8988T (cell line): Measurements from ENCODE around the gene KRT24.
"Not testable (repeated sequence)": the region's sequence is repeated elsewhere in the genome, so short reads cannot be mapped to it uniquely, and the experiment has no call there.

Experiments
- DNase-seq: peaks from one replicate; pipeline ENCODE4 v3.0.0; 2011

Gene KRT24

DNA sequence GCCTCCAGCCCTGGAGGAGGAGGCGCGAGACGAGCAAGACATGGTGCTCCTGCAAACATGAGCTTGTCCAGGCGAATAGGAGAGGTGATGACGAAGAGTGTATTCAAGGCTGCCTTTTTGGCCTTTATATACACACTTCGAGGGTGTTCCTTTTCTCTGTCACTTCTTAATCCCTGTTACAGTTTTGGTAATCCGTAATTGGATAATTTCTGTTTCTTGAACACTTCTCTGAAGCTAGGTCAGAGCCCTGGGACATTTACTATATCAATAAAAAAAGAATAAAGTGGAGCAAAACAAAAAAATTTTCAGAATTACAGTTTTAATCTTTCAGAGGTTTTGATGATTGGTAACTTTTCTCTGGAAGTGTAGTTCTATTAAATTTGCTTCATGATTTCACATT is at the start of gene KRT24:
Gene KRT24 (minus strand): TSS at position 101 of the 400 bp plus-strand sequence. CDS start 59 bp downstream, at position 42.
- DNase-seq: no peak

DNA sequence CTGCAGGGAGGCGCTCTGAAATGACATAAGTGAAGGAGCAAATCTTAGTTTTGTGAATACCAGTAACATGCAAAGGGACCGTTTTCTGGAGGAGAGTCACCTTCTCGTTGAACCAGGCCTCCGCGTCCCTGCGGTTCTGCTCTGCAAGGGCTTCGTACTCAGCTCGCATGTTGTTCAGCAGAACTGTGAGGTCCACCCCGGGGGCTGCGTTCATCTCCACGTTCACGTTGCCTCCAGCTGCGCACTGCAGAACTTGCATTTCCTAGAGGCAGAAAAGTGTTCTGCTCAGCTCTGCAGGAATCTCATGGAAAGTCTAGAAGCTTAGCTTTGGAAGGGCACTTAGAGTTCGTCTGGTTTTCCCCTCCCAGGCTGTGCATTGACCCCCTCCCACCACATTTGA is 47.5 kb upstream of the KRT24 start:
- DNase-seq: no peak

DNA sequence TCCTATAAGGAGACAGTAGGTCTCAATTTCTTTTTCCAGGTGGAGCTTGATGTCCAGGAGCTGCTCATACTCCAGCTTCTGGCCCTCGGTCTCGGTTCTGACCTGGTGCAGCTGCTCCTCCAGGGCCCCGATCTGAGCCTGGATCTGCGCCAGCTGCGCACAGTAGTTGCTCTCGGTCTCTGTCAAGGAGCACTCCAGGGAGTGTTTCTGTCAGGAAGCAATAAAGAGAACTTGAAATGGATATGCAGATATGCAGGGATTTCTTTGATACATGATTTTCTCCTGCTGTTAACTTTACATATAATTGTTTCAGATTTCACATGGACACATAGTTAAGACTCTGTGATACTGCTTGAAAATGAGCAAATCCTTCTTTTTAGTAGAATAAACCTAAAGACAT is 46.8 kb upstream of the KRT24 start:
- no peak for DNase-seq

DNA sequence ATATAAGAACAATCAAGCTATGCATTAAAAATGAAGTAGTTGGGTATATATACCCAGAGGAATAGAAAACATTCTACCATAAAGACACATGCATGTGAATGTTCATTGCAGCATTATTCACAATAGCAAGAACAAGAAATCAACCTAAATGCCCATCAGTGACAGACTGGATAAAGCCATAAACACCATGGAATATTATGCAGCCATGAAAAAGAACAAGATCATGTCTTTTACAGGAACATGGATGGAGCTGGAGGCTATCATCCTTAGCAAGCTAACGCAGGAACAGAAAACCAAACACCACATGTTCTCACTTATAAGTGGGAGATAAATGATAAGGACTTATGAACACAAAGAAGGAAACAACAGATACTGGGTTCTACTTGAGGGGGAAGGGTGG is 45.1 kb upstream of the KRT24 start:
- DNase-seq: not testable (repeated sequence)

DNA sequence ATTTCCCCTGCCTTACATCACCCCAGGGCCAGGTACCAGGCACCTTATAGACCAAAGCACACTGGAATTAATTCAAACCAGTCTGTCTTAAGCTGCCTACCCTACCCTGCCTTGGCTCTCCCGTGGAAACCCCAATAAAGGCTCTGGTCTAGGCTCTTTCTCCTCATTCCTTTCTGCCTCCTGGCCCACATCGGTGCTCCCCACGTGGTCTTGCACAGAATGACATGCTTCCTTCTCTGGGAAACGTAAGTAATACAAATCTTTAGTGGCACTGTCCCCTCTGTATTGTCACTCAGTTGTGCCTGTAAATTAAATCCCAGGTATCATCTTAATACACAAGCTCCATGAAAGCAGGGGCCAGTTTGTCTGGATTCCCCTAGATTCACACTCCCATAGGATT is 35.0 kb upstream of the KRT24 start:
- no peak for DNase-seq

DNA sequence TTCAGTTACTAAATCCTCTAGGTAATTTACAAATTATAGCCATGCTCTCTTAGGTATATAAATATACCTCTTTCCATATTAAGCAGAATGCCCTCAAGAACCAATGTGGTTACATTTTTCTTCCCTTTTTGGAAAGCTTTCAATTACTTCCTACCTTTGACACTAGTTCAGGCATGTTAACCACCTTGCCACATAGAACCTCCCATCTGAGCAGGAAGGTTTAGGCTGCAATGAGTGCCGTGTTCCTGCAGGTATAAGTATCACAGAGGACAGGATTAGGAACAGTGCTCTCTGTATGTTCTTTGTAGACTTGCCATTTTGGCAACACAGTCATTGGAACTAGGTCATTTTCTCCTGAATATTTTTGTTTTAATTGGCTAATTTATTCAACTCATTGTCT is 31.5 kb upstream of the KRT24 start:
- DNase-seq: no peak

DNA sequence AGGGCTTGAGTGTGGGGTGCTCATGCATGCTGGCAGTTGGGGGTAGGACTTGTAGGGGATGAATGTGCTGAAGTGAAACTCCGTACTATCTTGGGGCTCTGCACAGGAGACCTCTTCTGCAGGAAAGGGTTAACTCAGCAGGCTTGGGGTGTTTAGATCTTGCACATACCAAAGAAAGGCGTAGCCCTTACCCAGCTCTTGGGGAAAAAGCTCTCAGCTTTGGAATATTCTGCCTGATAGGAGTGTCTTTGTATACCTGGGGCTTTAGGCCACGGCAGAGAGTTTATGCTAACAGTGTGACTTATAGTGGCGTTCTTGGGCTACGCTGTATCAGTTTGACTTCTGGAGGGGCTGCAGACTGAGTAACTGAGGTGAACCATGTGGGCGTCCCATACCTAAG is 30.5 kb upstream of the KRT24 start:
- DNase-seq: no peak

DNA sequence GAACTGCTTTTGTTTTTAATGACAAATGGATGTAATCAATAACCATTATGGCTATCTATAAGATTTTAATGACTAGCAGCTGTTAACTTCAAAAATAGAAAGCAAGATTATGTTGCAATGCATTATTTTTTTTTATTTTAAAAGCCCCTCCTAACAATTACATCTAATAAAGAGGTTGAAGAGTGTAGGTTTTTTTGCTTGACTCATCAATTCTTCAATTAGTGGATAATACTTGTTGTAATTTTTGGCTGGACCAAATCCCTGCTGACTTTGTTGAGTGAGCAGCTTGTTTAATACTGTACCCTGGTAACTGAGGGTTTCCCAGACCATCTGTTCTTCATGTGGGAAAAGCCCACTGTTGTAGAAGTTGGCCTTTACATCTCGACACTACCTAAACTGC is 27.4 kb upstream of the KRT24 start:
- no peak for DNase-seq

DNA sequence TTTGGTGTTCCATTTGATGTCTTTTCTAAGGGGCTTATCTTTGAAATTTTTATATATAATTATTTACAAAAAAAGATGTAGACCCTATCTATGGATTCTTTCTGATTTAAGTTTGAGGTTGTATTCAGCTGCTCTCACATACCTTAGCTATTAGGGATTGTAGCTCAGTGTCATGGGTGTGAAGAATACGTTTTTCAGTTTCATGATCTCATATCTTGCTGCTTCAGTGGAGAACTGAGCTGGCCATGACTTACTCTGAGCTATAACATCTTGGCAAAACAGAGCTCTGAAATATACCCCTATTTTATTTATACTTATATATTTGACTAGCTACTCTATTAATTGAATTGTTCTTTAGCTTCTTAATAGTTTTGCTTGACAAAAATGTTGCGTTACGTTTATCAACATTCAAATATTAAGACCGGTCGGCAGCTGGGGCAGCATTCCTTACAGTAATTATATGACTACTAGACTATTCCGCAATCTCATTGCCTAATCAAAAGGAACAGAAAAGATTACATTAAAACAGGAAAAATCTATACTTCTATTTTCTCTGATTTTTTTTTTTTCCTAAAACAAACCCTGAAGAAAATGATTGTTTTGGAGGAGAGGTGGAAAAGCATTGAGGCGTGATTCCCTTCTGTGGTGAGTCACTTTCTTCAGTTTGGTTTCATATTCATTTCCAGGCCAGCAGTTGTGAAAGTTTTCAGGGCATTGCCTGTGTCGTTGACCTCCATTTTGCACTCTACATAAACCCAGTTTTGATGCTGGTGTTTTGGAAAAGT is 24.1 kb upstream of the KRT24 start:
- no peak for DNase-seq

DNA sequence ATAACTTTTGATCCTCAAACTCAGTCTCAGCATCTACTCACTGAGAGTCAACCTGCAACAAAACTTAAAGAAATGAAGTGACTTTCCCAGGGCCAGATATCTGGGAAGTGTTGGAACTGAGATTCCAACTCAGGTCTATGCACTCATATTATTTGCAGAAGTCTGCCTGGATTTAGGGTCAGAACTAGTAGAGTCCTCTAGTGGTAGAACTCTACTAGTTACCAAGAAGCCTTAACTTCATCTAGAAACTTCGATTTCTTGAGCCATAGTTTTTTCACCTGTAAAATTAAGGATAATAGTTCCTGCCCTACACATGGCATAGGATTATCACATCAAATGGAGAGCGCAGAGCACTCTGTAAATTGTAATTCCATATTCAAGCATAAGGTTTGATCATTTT is 23.4 kb upstream of the KRT24 start:
- no peak for DNase-seq

DNA sequence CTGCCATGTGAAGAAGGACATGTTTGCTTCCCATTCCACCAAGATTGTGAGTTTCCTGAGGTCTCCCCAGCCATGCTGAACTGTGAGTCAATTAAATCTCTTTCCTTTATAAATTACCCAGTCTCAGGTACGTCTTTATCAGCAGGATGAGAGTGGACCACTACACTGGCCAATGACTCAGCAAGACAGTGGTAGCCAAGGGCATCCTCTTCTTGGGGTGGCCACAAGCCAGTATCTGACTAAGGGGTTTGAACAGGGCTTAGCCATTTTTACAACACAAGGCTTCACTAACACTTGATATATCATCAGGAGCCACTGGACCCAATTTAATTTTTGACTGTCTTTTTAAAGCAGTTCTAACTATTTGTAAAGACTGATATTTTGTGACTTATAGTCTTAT is 21.1 kb upstream of the KRT24 start:
- DNase-seq: no peak

DNA sequence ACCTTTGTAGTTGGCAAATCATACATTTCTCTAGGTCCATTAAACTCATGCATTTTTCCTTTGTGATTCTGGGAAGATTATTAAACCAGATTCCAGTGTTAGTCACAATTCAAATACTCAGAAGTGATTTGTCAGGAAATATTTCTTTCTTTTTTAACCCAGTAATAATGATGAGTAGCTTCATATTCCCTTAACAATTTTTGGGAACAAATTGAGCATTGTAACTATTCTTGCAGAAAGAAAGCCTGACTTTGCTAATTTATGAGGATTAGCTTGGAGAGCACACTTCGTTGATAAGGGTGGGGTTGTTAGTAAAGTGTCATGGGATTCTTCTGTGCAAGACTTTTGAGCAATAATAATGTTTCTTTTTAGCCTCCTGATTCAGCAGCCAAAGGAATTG is 18.7 kb upstream of the KRT24 start:
- DNase-seq: no peak

DNA sequence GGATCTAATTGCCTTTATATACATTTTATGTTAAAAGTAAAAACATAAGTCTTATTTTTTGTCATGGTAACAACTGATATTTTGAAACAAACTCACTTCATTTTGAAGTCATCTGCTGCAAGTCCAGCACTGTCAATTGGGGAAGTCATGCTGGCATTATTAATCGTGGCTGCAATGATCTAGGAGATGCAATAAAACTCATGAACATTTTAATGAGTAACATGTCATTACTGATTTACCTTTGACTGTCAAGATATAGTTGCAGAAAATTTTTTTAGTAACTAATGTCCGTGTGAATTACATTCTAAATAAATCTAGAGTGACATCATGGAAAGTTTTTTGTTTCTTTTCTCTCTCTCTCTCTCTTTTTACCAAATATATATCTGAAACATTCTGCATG is 17.3 kb upstream of the KRT24 start:
- DNase-seq: no peak

DNA sequence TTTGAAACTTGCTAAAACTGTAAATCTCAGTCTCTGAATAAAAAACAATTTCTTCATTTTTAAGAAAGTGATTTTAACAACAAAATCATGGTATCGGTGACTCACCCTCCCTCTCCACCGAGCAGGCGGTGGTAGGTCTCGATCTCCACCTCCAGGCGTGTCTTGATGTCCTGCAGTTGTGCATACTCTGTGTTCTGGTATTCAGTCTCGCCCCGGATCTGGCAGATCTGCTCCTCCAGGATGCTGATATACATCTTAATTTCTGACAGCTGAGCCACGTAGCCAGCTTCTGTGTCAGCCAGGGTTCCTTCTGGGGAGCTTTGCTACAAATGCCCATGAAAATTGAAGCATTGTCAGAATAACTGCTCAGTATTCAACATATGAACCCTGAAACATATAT is 15.4 kb upstream of the KRT24 start:
- no peak for DNase-seq

DNA sequence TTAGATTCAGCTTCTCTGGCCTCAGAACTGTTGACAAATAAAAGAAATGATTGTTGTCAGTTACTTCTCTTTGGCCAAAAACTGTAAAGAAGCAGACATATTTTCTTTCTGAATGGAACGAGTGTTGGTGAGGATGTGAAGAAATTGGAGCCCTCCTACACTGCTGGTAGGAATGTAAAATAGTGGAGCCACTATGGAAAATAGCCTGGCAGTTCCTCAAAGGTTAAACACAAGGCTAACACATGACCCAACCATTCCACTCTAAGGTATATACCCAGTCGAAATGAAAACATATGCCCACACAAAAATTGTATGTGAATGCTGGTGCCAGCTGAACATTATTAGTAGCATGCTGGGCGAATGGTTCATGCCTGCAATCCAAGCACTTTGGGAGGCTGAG is 14.2 kb upstream of the KRT24 start:
- no peak for DNase-seq

DNA sequence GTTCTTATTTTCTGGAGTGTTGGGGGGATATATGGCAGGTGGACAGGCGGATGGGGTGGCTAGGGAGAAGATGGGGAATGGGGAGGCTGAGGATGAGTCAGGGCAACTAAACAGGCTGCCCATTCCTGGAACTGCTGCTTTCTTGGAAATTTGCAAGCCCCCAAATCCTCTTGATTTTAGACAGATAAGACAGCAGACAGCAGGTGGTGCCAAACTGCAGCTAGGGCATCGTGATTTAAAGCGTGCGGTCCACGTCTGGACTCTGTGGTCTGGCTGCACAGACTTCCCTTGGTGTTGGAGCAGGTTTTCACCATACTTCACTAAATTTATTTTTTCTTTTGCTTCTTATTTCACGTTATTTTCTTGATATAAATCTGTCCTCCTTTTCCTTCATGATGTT is 10.9 kb upstream of the KRT24 start:
- no peak for DNase-seq

DNA sequence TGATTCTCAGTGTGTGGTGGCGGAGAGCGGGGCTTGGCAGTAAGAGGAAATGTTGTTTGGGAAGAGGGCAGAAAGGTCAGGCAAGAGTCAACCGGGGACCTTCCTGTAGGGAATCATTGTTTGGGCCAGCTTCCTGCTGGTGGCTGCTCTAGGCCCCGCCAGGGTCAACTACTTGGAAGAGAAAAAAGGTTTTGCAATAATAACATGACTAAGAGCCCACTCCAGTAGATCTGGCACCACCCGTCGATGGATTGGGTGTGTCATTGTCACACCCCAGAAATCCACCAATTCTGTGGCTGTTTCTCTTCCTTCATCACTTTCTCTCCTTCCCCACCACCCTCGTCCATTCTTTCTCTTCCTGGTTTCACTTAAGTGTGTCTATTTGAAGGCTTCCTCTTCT is 4.2 kb upstream of the KRT24 start:
- DNase-seq: no peak

DNA sequence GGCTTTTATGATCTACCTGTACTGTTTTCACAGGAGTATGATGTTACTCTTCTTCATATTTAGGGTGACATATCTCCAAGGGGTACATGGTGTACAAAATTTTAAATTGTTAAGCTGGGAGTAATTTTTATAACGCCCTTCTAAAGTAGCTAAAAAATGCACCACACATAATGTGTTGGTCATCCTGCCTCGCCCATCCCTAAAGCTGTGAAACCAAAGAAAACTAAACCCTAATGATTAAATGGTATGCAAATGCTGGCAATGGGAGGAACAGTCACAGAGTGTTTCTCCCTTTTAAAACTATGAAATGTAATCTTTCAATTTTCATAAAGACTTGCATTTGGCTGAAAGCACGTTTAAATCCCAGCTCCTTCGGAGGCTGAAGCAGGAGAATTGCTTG is 2.0 kb upstream of the KRT24 start:
- no peak for DNase-seq

DNA sequence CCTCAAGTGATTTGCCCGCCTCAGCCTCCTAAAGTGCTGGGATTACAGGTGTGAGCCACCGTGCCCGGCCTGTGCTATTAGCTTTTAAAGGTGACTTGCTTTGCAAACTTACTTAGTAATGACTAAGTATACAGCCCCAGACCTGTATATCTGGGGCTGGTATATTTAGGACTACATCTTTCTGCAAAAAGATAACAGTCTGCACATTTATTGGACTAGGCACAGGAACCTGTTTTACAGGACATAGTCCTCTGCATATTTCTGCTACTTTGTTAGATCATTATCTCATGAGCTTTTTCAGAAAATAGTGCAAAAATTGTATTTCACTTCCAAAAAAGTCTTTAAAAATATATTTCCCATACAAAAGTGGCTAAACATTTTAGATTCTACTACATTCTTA is 1.3 kb downstream of the KRT24 start:
- no peak for DNase-seq

DNA sequence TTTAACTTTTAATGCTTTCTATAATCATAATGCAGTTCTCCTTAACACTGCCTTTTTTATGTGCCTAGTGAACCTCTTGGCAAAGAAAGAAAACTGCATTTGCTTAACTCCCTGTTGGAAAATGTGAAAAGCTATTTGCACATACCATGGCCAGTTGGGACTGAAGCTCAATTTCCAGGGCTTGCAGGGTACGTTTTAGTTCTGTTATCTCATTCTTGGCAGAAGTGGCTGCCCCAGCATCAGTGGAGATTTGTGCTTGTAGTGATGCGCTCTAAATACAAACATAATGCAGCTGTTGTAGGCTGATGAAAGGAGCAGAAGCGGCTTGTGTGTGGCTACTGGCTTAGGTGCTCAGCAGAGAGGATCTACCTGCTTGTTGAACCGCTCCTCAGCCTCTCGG is 3.7 kb downstream of the KRT24 start:
- DNase-seq: no peak

DNA sequence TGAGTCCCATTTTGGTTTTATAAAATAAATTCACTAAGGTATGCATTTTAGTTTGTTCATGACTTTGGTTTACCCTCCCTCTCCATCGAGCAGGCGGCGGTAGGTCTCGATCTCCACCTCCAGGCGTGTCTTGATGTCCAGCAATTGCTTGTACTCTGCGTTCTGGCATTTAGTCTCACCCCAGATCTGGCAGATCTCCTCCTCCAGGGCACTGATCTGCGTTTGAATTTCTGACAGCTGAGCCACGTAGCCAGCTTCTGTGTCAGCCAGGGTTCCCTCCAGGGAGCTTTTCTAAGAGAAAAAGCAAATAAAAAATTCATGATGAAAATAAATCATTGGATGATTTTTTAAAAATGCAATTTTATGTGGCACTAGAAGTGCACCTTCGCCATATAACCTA is 4.2 kb downstream of the KRT24 start:
- DNase-seq: no peak

DNA sequence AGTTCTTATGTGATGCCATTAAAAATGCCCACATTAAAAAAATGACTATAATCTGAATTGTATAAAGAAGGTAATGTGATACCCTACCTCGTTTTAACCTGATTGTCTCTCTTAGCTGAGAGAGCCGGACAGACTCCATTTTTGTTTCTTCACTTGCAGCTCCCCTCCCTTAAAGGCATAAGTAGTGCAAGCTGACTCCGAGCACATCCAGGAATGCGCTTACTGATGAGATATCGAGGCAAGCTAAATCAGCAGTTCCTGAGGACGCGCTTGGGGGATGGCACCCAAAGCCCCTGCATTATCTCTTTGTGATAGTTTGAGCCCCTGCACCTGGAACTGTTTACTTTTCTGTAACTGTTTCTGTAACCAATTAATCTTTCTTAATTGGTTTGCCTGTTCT is 6.3 kb downstream of the KRT24 start:
- no peak for DNase-seq

DNA sequence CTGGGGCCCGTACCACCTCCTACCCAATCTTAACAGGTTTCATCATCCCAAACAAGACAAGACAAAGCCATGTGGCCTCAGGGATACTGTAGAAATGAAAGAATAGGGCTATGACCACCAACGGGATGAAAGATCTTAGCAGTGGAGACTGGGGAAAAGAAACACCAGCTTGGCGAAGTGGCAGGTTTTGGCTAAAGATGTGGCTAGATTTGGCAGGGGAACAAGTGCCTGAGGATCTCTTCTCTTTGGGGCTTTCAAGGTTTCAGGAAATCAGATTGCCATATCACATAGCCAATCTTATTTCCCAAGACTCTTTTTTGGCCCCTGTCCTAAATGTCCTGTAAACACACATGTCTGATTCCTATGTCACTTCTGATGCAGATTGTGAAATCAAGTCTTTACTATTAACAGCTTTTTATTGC is 6.9 kb downstream of the KRT24 start:
- DNase-seq: no peak

DNA sequence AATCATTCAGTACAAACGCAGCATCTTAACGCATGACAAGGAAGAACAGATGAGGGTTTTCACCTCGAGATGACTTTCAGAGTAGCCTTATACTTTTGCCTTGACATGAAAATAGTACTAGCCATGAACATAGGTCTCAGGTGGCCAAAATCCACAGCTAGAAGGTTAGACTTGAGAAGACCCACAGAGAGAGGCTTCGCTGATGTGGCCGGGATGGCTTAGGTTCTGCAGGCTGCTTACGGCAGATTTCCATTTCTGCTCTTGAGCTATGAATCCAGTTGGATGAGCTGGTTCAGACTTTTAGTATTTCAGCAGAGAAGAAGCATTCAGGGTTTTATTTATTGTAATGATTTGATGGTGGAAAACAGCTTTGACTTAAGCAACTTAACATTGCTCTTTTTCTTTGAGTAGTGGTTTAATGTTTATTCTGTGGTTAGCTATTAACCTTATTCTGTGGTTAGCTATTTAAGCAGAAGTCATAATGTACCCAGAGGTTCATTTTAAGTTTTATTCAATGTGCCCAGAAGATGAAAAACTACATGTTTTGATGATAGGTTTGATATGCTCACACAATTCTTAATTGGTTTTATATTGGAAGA is 7.6 kb downstream of the KRT24 start:
- no peak for DNase-seq

DNA sequence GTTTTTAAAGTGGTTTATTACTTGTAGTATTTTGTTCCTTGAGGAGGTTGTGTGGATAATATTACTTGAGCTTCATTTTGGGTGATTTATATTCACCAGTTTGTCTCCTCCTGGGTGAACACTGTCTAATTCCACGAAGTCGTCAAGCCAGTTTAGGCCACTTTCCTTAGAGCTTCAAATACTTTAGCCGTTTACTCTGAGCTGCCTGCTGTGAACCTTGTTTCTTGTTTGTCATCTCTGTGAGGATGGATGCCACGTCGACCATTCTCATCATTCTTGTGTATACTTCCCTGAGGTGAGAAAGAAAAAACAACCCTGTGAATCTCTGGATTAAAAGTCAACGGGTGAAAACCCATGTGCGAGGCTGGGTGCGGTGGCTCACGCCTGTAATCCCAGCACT is 9.0 kb downstream of the KRT24 start:
- no peak for DNase-seq
